ENCODE results near the gene ZC3HAV1.
A peak's percentile ranks its signal among the peaks of the same experiment; 100 is the strongest.

ZC3HAV1 gene

DNA sequence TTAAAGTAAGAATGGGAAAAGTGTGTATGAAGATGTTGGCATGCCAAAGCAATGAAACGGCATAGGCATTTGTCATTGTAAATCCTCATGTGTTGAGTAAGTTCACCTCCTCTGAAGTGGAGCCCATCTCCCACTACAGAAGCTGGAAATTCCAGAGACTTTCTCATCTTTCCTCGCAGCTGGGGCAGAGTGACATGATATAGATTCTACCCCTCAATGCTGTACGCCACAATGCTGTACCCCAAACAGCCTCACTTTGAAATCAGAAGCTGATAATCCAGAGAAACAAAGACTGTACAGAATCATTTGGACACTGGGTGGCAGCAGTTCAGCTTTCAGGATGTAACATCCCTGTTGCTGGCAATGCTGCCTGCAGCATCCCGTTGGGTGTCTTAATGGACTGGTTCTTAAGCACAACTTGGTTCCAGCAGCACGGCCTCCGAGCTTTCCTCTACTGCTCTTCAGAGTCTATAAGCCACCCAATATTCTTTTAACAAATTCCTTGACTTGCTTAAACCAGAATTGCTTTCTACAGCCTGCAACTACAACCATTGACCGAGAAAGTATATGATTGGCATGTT is 92.5 kb downstream of the ZC3HAV1 start:
- peak; percentile 71 to 75 (median 74) for DNase-seq

DNA sequence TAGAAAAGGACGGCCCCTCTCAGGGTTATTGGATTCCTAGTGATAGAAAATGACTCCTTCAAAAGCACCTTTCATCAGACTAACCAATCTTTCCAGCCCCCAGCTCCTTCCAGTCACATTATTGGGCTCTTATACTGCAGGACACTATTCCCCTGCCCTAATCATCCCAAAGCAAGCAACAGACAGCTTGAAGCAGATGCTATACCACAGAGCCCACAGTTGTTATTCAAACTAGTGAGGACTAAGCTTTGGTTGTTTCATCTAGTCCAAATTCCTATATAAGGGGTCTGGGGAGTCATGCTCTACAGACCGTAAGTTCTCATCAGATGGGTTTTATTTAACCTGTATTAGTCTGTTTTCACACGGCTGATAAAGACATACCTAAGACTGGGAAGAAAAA is 98.1 kb downstream of the ZC3HAV1 start:
- no peak for DNase-seq

DNA sequence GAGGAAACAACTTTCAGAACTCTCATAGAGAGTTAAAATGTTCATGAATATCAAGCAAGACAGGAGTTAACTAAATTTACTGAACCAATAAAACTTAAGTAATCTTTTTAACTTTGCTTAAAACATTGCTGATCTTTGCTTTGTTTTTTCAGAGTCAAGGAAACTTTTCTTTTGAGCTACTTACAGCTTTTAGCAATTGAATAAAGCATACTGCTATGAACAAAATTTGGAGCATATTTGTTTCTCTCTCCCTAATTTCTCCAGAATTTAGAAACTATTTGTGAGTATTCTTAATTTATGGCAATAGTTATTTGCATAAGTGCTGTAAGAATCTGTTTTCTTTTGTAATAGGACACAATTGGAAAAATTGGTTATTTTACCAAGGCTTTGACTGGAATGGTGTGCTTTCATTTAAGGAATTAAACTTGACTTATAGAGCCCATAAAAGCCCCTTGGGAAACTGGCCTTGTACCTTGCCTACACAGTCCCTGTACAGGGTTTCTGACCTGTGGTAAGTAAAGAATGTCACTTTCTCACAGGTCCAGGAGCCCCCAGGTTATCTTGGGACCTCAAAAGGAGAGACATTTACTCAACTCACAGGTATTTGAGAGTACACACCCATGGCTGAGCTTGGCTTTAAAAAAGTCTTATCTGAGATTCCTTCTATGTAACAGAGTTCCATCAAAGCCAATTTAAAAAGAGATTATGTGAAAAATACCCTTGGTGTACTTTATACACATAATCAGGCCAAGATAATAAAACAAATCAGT is 105.0 kb downstream of the ZC3HAV1 start:
- DNase-seq: no peak

DNA sequence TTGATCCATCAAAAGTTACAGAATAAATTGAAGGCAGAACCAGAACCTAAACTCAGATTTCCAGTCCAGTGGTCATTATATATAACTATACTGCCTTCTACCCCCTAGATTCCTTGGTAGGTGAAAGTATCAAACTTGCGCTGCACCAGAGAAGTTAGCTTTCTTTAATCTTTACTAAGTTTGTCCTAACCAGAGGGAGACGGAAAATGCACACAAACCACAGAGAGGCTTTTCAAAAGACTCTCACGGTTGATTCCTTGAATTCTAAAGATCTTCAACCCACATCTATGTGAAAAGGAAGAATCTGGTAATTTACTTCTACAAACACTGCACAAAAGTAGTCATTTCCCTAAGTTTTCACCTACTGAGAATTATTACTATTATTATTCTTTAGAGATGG is 110.1 kb downstream of the ZC3HAV1 start:
- DNase-seq: no peak
